ENCODE results near the gene SLC25A21.
"Not testable (repeated sequence)": the region's sequence is repeated elsewhere in the genome, so short reads cannot be mapped to it uniquely, and the experiment has no call there.

The SLC25A21 gene

DNA sequence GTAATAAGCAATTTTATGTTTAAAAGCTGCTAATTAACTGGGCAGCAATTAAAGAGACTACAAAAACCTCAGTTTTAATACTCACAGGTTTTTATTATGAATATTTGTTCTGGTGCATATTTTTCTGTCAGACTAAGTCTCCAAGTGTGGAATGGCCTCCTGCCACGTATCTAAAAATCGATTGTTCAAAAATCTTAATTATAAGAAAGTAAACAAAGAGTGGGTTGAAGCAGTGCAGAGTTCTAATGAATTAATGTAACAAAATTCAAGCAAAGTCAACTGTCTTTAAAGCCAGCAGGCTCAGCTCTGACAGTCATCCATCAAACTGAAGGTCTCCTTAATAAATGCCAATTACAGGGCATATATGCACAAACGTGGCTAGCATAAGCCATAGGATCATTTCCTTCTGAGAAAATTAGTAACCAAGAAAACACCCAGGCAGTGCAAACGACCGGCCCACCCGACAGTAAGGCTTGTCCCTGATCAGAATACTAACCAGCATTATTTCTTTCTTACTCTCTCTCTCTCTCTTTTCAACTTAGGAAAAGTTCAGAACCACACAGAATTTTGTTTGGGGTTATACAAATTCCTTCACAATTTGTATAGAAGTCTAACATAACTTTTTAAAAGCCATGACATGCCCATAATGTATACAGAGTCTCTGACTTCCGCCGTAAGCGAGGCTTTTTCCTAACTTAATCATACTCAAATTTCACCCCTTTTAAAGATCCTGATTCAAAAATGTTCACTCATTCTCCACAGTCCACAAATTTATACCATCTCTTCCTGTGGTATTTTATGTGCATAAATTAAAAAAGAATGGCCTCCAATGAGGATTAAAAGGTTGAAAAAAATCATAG is 83.8 kb downstream of the SLC25A21 start:
- no peak for DNase-seq (ENCODE audit: low read depth)

DNA sequence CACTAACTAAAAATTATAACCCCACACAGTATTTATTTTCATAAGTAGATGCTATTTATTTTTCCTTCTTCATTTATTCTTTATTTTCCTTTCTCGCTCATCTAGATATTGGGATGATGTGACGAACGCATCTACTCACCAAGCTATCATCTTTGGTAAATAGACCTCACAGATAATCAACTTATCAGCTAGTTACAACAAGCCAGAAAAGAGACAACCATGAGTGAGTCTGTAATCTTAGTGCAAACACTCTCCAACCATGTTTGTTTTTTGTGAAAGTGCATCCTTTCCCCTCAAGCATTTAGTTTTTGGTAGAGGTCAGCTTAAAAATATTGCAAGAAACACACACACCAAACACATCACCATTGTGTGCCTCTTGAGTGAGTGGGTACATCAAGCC is 84.9 kb downstream of the SLC25A21 start:
- no peak for DNase-seq (ENCODE audit: low read depth)

DNA sequence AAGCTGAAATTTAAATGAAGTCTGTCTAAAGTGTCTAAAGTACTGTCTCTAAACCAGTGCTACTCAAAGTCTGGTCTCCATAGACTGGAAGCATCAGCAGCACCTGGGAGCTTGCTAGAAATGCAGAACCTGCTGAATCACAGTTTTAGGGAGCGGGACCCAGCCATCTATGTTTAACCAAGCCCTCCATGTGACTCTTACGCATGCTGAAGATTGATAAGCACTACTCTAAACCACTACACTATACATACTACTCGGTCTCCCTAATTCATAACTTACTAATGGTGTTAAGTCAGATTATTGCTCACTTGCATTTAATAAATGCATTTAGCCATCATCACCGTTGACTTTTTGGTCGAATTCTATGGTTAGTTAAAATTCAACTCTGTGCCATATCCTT is 88.8 kb downstream of the SLC25A21 start:
- DNase-seq (ENCODE audit: low read depth) = no peak

DNA sequence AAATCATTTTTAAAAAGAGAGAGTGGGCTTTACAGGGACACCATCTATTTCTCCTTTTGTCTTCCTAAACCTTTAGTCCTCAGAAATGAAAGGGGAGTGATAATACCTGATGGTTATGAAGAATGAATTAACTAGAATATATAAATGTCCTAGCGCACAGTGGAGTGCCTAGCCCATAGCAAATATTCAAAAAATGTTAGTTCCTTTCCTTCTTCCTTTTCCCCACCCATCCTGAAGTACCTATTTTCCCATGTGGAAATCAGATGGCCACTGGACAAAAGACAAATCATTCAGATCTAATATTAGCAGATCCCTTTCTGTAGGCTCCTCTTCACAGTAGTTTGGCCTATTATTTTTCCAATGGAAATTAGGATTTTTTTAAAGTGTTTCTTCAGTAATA is 90.0 kb downstream of the SLC25A21 start:
- DNase-seq (ENCODE audit: low read depth) = no peak

DNA sequence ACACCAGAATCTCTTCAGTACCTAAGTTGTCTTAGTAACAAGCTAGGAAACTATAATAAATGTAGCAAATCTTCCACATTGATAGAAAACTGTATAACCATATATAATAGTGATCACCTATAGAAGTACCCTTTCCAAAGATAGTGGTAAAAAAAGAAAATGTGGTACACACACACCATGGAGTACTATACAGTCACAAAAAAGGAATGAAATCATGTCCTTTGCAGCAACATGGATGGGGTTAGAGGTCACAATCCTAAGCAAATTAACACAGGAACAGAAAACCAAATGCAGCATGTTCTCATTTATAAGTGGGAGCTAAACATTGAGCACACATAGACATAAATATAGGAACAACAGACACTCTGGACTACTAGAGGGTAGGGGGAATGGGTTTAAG is 90.5 kb downstream of the SLC25A21 start:
- DNase-seq (ENCODE audit: low read depth) = no peak

DNA sequence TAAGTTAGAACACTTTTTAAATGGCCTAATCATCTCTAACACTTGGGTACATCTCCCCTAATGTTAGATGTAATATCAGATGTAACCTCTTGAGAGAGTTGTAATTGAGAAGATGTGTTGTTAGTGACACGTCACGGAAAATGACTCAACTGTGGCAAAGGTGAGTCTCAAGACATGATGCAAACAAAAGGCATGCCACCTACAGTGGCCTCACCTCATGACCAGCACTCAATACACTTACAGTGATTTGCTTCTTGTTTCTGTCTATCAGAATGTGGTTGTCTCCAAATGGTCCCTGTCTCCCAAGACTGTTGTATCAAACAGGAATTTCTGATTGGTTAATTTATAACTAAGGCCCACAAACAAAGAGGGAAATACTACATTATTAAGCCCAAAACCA is 91.2 kb downstream of the SLC25A21 start:
- no peak for DNase-seq (ENCODE audit: low read depth)

DNA sequence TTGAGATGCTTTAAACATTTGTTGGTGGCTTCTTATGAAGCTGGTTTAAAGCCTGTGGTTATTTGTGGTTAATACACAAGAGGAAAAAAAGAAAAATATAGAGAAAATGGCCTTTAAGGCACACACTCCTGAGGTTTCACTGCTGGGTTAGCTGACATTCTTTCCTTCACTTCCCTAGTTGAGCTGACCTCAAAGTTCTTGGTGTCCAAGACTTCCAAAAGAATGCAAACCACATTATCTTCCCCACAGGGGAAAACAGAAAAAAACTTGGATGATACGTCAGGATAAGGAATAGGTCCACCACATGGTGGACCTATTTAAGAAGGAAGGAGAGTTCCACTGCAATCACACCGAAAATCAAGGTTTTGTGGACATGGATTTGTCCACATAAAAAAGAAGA is 94.3 kb downstream of the SLC25A21 start:
- no peak for DNase-seq (ENCODE audit: low read depth)

DNA sequence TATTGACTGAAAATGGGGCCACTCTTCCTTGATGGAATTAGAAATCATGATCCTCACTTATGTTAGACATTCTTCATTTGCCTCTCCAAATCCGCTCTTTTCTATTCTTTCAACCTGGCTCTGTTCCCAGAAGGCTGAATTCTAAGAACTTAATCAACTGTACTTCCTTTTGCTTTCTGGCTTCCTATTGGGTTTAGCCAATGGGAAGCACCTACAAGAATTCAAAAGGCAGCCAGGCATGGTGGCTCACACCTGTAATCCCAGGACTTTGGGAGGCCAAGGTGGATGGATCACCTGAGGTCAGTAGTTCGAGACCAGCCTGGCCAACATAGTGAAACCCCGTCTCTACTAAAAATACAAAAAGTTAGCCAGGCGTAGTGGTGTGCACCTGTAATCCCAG is 98.1 kb downstream of the SLC25A21 start:
- not testable (repeated sequence) for DNase-seq (ENCODE audit: low read depth)

DNA sequence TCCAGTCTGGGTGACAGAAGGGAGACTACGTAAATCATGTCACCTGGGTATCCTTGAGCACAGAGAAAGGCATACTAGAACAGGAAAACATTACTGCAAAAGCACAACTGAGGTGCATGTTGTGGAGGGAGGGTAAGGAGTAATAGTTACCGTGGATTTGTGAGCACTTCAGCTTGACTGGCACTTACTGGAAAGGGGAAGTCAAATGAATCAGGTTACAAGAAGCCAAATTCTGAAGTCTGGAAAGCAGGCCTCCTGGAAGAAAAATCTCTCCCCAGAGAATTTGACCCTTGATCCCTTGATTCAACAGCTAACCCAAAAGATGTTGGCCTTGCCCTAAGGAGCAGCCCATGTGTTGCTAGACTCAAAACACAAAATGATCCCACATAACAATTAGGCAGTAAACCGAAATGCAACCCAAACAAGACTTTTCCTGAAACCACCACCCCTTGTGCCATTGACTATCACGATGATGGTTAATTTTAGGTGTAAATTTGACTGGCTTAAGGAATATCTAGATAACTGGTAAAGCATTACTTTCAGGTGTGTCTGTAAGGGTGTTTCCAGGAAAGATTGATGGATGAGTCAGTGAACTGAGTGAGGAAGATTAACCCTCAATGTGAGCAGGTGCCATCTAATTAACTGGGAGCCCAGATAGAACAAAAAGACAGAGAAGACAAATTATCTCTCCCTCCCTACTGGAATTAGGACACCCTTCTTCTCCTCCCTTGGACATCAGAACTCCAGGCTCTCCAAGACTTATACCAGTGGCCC is 108.8 kb downstream of the SLC25A21 start:
- no peak for DNase-seq (ENCODE audit: low read depth)

DNA sequence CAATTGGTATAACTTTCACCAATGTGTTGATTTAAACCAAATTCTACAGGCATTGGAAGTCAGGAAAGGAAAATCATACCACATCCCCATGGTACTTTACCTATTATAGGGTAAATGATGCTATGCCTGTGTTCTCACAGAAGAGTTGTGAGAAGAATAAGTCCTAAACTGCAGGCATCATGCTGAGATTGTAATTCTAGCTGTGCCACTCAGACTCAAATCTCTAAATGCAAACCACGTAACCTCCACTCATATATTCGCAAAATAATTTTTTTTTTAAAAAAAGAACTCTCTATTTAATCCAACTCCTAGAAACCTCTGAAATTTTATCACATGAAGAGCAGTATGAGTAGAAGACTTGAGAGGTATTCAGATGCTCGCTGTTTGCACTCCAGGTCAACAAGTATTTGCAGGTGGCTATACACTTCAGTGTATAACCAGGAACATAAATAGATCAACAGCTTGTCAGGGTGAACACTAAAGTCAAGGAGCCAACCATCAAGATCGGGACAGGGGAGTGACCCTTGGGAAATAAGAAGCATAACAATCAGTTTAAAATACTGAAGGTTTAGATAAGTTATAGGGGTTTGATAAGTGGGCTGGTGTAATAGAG is 110.1 kb downstream of the SLC25A21 start:
- DNase-seq (ENCODE audit: low read depth) = no peak

DNA sequence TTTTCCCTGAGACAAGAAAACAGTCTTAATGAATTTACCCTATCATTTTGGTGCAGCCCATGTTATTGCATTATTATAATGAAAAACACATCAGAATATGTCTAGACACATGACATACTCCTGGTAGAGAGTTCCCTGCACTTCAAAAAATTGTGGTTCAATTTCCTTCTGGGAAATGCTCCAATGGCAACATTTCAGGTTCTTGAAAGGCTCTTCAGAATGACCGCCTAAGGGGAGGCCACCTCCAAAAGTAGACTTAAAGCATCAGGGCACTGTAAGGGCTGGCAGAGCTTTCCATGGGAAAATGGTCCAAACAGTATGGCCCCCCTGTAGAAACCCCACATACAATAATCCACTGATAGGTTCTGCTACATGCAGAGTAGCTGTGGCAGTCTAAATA is 110.7 kb downstream of the SLC25A21 start:
- DNase-seq (ENCODE audit: low read depth) = no peak

DNA sequence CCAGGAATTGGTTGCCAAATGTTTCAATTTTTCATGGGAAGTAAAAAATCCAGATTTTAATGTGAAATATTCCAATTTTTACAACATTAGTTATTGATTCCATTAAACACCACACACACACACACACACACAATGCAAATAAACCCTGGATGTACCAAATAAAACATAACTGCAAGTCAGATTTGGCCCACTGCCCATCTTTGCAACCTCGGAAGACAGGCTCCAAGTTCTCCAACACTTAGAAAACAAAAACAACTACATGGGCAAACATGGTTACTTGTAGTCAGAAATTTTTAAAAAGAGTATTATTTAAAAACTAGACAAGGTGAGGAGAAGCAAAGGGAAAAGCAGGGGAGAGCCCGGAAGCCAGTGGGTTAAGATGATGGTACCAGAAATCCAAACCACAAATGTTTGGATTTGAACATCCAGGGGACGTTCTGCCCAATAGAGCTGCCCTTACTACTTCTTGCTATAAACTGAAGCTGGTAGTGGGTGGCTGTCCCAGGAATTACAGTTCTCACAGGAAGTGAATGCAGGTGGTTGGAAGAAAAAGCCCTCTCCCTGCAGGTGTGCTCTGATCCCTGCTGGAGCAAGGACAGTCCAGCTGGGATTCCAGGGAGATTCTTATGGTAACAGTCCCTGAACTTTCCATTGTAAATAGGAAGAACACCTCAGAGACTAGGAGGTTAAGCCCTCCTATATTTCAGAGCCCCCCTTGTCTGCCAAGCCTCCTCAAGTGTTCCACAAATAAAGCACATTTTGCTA is 111.7 kb downstream of the SLC25A21 start:
- DNase-seq (ENCODE audit: low read depth) = no peak

DNA sequence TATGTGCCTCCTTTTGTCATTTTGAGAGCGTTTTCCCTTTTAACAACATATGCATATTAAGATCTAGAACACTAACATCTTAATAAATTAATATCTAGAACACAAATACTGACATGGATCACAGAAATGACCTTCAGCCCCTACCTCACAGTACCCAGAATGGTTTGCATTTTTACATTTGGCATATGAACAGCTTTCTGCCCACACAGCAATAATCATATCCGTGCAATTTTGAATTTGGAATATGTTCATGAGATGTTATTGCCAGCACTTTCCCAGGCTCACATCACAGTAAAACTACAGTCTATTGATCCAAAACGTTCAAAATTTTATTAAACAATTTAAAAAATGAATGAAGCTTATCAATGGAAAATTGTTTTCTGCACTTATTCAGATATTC is 114.6 kb downstream of the SLC25A21 start:
- no peak for DNase-seq (ENCODE audit: low read depth)

DNA sequence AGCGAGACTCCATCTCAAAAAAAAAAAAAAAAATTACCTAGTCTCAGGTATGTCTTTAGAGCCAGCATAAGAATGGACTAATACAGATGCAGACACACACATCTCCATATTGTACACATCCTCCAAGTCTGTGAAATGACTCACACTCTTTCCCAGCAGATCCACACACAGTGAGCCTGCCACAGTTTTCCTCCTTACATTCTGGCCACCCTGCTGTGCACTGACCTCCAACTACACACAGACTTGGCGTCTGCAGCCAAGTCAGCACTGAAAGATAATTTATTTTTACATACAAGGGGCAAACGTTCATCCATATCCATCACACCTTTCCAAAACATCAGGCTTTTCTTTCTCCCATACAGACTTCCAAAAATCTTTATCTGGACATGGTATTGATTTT is 115.9 kb downstream of the SLC25A21 start:
- no peak for DNase-seq (ENCODE audit: low read depth)

DNA sequence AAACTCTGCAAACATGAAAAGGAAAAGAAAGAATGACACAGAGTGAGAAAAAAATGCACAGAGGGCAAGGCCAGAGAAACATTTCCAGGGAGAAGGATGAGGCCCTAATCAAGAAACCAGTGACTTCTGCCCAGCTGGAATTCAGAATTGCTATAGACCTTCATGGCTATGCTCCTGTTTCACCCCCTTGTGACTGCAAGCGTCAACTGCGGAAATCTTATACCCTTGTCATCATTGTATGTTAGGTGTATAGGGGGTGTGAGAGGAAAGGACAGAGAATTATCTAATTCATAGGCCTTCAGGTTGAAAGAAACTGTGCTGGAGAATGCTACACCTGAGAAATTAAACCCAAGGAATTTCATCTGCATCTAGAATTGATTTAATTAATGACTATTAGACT is 117.5 kb downstream of the SLC25A21 start:
- no peak for DNase-seq (ENCODE audit: low read depth)

DNA sequence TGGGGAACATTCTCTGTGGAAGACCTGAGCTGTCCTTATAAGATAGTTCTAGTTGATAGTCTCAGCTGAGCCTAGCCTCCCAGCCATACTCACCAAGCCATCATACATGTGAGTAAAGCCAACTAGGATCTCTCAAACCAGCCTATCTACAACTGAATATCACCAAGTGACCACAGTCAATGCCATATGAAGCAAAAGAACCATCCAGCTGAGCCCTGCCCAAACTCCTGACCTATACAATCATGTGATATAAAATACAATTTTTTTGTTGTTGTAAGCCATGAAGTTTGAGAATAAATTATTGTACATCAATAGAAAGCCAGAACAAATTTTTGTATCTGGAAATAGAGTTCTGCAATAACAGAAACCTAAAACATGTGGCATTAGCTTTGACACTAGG is 118.3 kb downstream of the SLC25A21 start:
- no peak for DNase-seq (ENCODE audit: low read depth)

DNA sequence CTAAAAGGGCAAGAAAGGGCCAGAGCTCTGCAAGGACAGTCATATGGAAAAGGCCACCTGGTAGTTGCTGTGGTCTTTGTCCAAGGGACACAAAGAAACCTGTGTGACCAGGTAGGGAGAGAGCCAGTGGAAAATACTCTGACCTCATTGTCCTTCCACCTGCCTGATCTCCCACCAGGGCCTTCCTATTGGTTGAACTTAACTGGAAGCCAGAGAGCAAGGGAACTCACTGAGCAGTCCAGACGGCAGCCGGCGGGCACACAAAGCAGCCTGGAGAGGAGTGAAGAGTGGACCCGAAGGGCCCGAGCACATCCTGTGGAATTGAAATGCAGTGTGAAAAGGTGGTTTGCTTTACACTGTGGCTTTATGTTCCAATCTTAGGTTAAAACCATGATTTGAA is 120.7 kb downstream of the SLC25A21 start:
- no peak for DNase-seq (ENCODE audit: low read depth)

DNA sequence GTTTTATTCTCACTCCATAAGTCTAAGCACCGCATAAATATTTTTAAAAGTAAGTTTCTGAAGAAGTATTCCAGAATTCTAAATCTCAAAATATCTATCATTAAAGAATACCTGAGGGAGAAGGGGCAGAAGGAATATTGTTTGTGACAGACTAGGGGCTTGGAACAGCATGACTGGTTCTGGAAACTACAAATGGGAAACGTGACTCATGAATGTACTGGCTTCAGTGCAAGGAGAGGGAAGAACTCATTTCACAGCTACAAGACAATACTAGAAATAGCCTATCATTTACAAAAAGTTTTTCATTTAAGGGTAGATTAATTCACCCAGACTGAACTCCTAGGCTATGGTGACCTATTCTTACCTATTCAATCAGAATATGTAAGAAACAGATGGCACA is 121.3 kb downstream of the SLC25A21 start:
- DNase-seq (ENCODE audit: low read depth) = no peak

DNA sequence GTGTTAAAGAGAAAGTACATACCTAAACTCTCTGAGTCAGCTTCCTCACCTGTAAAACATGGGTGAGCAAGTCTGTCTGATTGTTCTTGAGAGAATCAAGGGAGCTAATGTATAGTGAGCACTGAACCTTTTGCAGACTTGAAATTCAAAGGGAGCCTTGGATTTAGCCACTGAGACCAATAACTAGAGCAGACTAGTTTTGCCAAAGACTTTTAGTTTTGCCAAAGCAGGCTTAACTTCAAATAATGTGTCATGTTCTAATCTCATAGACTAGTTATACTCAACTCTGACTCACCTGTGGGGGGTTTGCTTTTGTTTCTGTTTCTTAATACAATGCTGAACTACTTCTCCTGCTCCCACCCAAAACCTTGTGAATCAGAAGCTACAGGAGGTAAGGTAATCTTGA is 123.7 kb downstream of the SLC25A21 start:
- DNase-seq (ENCODE audit: low read depth) = no peak

DNA sequence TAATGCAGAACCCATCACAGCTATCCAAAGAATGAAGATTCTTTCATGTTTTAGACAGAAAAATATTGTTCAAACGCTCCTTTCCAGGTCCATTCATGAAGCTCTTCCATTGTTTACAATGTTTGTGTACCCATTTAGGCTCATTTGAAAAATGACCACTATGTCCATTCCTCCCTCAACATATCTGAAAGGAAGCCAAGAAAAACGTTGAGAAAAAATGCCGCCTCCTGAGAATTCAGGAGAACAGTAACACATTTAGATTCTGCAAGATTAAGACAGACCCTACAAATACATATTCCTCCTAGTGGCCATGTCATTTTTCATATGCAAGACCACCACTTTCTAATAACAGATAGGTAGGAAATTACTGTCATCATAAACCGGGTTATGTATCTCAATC is 124.4 kb downstream of the SLC25A21 start:
- no peak for DNase-seq (ENCODE audit: low read depth)

DNA sequence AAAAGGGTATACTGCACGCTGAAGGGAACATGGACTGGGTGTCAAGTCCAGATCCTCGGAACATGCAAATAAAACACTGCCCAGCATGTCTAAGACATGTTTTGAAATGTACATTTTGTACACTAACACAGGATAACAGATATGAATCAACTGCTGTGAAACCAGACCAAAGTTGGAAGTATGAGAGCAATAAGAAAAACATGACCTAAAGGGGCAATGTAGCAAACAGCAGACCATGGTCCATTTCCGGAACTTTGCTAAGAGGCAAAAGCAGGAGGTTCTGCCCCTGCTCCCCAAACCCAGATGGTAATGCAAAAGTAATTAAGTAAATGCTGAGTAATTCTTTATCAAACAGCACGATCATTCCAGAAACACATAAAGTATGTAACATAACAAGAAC is 125.2 kb downstream of the SLC25A21 start:
- no peak for DNase-seq (ENCODE audit: low read depth)

DNA sequence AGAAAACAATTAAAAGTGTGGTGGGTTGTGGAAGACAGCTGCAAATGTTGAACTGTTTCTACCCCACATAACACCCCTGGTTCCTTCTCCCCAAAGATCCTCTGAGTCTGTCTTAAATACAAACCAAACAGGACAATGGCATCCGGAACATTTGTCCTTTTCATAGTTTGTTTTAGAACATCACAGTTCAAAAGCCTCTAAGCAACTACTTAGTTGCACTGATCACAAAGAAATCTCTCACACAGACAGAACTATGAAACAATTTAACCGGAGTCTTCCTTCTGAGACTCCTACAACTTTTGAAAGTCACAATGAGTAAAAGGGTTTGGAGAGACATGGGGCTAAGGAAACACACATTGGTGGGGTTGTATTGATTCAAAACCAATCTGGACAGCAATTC is 125.6 kb downstream of the SLC25A21 start:
- no peak for DNase-seq (ENCODE audit: low read depth)
